Right renal pelvis (tissue), 4 donors: ENCODE data around the gene PRDM5. TPM values are rescaled to one million over a fixed set of nuclear protein-coding genes. Genes with fewer than 3 reads are reported as not detected.
"Not testable (repeated sequence)": the region's sequence is repeated elsewhere in the genome, so short reads cannot be mapped to it uniquely, and the experiment has no call there.

ENCODE experiments used
- DNase-seq, 4 donors: peaks; one replicate each; pipeline ENCODE4 v3.0.0-alpha.2; 2013; ENCODE audit warnings: low read depth in 4 of 4, low spot score in 3 of 4, missing footprints in 1 of 4
- polyA plus RNA-seq, 4 donors: library from polyadenylated mRNA; unstranded; fragments of 120-200 nt; gene quantifications; one replicate each; pipeline ENCODE4 v1.2.1, GENCODE V29; 2013; ENCODE audit not compliant: insufficient read length in 4 of 4

Gene PRDM5
- polyA plus RNA-seq, 4 donors: 14.2 to 17.9 (median 16.2) TPM

- no peak for DNase-seq
Observed at GRCh38 chr4:120671538-120671937, 251.0 kb downstream of the PRDM5 start.

- no peak for DNase-seq
Observed at GRCh38 chr4:120667102-120667501, 255.4 kb downstream of the PRDM5 start.

GRCh38 chr4:120664851-120665250 lies 257.7 kb downstream of the PRDM5 start:
- DNase-seq: no peak

GRCh38 chr4:120659616-120660170 lies 262.8 kb downstream of the PRDM5 start:
- DNase-seq: no peak

GRCh38 chr4:120658772-120659171 lies 263.8 kb downstream of the PRDM5 start:
- no peak for DNase-seq

- no peak for DNase-seq
Observed at GRCh38 chr4:120653804-120654573, 268.5 kb downstream of the PRDM5 start.

GRCh38 chr4:120648336-120648735 lies 274.2 kb downstream of the PRDM5 start:
- DNase-seq: not testable (repeated sequence)

Other genes with a start within 250 kb of the PRDM5 start
- 10 to 100 TPM; 67.4 to 78.8 (median 68.3) TPM for gene NDNF, start 149.8 kb upstream of the PRDM5 start, polyA plus RNA-seq
- 1 to 10 TPM; 1.5 to 3.0 (median 1.9) TPM for gene TNIP3, start 241.6 kb upstream of the PRDM5 start, polyA plus RNA-seq